CD4-positive, alpha-beta T cell treated with Interleukin-1 beta for 1 hour (primary cell): ENCODE data around the gene ANGEL2.
A peak's percentile ranks its signal among the peaks of the same experiment; 100 is the strongest.
"Not testable (repeated sequence)": the region's sequence is repeated elsewhere in the genome, so short reads cannot be mapped to it uniquely, and the experiment has no call there.

Experiments
- DNase-seq, 2 donors: peaks; one replicate each; pipeline ENCODE4 v3.0.0-alpha.2; 2020 to 2022

Gene ANGEL2

DNA sequence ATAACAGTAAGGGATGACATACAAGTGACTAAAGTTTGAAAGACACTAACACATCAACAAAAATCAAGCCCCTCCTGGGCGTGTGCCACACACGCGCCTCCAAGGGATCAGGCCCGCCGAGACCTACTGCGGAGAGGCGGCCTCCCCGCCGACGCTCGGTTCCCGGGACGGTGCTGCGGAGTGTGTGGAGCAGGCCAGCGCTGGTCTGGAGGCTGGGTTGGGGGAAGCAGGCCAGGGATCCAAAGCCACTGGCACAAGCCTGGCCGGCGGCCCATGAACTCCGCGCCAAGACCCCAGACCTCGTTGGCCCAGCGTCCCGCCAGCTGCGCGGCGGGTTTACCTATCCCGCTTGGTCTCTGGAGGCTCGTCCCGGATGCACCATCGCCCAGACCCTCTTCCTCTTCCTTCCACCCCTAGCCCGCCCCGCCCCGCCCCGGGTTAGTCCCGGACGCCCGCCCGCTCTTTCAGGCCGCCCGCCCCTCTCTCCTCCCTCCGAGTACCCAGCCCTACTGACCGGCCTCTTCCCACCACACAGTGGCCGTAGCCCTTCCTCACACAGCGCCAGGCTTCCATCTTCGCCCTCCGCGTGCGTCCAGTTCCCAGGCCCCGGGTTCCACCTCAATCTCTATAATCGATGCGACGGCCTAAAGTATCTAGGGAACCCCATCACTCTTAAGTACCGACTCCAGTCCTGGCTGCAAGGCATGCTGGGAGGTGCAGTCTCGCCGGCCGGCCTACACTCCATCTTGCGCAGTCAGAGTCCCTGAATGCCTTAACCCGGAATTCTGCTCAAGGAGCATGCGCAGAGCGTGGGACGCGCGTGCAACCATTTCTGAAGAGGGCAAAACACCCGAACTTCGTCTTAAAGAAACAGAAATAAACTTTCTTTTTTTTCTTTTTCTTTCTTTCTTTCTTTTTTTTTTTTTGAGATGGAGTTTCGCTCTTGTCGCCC is at the start of gene ANGEL2:
TSS of gene ANGEL2 (minus strand) at position 769 of the 952 bp plus-strand sequence. CDS start at position 573, 196 bp downstream.
- DNase-seq = peak; percentile 97

GRCh38 chr1:213061263-213061662 is 45.6 kb upstream of the ANGEL2 start:
- DNase-seq = no peak

DNA sequence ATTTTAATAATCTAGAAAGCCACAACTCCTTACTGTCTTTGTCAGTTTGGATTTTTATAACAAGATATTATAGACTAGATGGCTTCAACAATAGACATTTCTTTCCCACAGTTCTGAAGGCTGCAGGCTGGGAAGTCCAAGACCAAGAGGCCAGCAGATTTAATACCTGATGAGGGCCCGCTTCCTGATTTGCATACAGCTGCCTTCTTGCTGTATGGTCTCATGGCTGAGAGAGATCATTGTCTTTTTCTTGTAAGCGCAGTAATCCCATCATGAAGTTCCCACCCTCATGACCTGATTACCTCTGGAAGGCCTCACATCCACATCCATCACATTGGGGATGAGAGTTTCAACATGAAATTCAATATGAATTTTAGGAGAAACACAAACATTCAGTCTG is 45.2 kb upstream of the ANGEL2 start:
- DNase-seq = no peak

GRCh38 chr1:213057264-213058059 is 41.8 kb upstream of the ANGEL2 start:
- no peak for DNase-seq

DNA sequence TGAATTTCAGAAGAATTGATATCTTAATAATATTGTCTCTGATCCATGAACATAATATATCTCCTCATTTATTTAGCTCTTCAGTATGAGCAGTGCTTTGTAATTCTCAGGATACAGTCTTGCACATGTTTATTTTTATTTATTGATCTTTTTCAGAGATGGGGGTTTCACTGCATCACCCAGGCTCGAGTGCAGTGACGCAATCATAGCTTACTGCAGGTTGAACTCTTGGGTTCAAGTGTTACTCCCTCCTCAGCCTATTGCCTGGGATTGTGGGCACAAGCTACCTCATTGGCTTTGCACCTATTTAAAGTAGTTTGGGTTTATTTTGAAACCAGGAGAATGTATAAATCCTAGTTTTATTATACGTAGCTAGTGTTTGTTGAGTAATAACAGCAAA is 40.1 kb upstream of the ANGEL2 start:
- DNase-seq = no peak

GRCh38 chr1:213054733-213055591 is 39.3 kb upstream of the ANGEL2 start:
- no peak for DNase-seq

DNA sequence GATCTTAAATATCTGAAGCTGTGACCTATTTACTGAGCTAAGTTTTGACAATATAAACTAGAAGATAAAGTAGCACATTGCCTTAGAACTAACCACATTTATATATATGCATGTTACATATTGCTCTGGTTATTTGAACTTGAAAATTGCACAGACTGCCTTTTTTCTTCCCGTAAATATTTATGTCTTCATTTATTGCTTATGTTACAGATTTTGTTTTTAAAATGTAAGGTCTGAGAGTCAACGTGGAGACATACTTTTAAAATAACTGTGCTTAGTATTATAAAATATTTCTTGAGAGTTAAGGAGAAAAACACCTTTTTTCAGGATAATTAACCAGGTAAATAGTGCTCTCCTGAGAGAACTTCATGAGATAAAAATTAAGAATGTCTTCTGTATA is 38.5 kb upstream of the ANGEL2 start:
- no peak for DNase-seq

GRCh38 chr1:213053455-213053854 is 37.8 kb upstream of the ANGEL2 start:
- DNase-seq = no peak

DNA sequence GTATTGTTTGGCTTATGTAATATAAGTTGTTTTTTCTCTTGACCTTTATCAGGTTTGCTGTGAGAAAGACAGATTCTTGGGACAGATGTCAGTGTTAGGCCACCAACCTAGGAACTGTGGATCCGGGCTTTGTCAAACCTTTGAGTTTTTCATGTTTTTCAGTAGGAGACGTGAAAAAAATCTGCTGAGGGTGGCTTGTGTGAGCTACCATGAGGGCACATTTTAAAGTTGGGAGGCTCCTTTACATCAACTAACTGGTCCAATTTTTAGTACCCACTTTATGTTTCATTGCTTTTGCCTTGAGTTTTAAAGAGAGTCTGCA is 36.2 kb upstream of the ANGEL2 start:
- DNase-seq = no peak

DNA sequence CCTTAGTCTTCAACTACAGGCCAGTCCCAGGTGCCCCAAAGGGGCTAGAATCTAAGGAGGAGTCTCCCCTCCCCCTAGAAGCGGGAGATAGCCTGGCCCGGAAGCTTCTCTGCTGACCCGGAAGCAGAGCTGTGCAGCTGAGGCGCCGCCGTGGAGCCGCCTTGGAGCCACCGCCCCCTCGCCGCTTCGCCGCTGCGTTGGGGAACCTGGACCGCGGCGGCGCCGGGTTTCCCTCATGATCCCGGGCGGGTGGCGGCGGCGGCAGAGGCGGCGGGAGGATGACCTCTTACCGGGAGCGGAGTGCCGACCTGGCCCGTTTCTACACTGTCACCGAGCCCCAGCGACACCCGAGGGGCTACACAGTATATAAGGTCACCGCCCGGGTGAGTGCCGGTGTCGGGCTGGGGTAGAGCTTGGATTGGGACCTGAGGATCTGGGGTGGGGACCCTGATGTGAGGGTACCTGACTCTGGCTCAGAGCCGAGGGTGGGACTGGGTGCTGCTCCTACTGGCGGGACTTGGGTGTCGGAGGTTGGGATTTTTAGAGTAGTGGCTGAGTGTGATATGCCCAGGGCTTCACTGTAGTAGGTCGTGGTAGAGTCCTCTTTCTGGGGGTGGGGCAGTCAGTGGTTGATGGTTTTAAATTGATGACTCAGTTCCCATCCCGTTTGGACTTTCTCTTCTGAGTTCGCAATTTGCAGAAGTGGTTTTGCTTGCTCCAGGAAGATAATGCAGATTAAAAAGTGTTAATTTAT is 35.6 kb upstream of the ANGEL2 start, which contains the start of gene RPS6KC1:
TSS of gene RPS6KC1 (plus strand) at position 115 of the 754 bp plus-strand sequence. CDS start at position 279, 164 bp downstream.
- DNase-seq = peak; percentile 80

GRCh38 chr1:213050745-213051126 is 35.1 kb upstream of the ANGEL2 start:
- DNase-seq = no peak

DNA sequence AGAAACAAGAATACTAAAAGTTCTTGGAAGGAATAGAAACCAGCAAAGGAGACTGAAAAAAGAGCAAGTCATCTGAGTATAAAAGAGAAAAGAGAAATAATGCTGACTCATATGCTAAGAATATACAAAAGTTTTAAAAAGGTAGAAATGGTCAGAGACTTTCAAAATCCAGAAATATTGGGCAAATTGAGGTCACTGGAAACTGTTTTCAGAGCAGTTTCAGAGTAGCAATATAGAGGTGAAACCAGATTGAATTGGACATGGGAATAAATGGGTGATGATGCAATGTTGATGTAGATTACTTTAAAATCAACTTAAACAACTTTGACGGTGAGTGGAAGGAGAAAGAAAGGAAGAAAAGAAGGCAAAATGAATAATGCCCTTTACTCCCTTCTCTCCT is 33.6 kb upstream of the ANGEL2 start:
- no peak for DNase-seq

DNA sequence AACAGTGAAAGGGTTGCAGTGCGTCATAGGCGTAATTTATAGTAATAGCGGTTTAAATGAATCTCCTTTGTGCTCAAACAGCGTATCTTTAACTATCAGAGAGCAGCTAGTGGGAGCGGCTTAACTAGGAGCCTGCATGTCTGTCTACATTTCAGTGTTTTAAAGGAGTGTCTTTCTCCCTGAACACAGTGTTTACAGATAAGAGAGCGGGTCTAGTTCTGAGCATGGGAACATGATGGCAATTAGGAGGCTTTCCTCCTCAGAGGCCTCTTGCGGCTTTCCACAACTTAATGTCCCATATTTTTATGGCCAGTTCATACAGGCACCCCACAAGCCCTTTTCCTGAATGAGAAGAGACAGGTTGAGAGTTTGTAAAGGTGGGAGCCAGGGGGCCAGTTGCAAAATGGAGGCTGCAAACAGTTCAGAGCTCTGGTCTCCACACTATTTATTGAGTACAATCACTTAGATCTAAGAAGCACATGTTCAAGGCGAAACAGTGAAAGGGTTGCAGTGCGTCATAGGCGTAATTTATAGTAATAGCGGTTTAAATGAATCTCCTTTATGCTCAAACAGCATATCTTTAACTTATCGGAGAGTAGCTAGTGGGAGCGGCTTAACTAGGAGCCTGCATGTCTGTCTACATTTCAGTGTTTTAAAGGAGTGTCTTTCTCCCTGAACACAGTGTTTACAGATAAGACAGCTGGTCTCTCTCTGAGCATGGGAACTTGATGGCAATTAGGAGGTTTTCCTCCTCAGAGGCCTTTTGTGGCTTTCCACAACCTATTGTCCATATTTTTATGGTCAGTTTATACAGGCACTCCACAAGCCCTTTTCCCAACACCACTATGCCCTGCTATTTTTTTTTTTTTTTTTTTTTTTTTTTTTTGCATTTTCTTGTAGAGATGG is 29.9 kb upstream of the ANGEL2 start:
- not testable (repeated sequence) for DNase-seq

DNA sequence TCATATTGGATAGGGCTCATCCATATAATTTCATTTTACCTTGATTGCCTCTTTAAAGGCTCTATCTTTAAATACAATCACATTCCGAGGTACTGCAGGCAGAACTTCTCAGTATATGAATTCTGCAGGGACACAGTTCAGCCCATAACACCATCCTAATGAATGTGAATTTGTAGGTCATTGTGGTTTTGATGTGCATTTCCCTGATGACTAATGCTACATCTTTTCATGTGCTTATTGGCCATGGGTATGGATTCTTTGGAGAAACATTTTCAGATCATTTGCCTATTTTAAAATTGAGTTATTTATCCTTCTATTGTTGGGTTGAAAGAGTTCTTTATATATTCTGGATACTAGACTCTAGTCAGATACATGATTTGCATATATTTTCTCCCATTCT is 25.8 kb upstream of the ANGEL2 start:
- DNase-seq = no peak

GRCh38 chr1:213035573-213035972 is 19.9 kb upstream of the ANGEL2 start:
- DNase-seq = no peak

GRCh38 chr1:213034713-213035112 is 19.0 kb upstream of the ANGEL2 start:
- no peak for DNase-seq

- no peak for DNase-seq
These were observed 17.0 kb upstream of the ANGEL2 start for GRCh38 chr1:213032651-213033050.

- not testable (repeated sequence) for DNase-seq
These were observed 11.4 kb upstream of the ANGEL2 start for GRCh38 chr1:213027024-213027423.

GRCh38 chr1:213020016-213020415 is 4.3 kb upstream of the ANGEL2 start:
- no peak for DNase-seq

DNA sequence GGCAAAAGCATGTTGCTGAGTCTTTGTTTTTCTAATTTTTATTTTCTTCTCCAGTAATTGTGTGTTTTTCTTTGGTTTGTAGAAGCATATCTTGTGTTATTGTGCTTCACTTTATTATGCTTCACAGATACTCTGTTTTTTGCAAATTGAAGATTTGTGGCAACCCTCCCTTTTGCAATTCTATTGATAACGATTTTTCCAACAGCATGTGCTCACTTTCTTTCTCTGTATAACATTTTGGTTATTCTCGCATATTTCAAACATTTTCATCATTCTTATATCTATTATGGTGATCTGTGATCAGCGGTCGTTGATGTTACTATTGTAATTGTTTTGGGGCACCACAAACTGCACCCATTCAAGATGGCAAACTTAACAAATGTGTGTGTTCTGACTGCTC is 3.8 kb upstream of the ANGEL2 start:
- no peak for DNase-seq
